ENCODE results near the gene TMEM217.

DNA sequence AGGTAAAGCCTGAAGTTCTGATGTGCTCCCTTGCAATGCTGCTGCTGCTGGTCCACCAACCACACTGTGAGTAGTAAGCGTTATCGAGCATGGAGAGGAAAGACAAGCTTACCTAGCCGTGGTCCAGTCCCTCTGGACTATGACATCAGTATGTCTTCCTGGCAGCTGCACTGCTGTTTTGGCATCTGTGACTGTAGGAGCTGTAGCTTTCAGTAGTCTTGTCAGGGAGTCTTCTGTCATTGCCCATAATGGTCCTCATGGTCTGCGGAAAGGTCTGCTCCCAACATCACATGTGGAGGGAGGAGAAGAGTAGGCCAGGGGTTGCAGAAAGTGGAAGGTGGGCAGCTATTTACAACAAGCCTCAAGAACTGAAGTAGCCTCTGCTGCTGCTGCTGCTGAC lies 26.8 kb upstream of the TMEM217 start:
- TF ChIP-seq MXI1 (IDR thresholded peaks at IDR 0.05; ENCODE audit: low read depth, low read length) (no peak), RXRA (IDR thresholded peaks at IDR 0.05; ENCODE audit: borderline replicate concordance, low read depth) (no peak), EP300 (IDR thresholded peaks at IDR 0.05; ENCODE audit: borderline replicate concordance in 1 of 2, low read depth in 1 of 2, low read length in 1 of 2) (no peak), RFX5 (IDR thresholded peaks at IDR 0.05; ENCODE audit: low read length) (no peak), RCOR1 (IDR thresholded peaks at IDR 0.05; ENCODE audit: low read length) (no peak), JUND (IDR thresholded peaks at IDR 0.05) (no peak)
- TF ChIP-seq, protein P1, sequence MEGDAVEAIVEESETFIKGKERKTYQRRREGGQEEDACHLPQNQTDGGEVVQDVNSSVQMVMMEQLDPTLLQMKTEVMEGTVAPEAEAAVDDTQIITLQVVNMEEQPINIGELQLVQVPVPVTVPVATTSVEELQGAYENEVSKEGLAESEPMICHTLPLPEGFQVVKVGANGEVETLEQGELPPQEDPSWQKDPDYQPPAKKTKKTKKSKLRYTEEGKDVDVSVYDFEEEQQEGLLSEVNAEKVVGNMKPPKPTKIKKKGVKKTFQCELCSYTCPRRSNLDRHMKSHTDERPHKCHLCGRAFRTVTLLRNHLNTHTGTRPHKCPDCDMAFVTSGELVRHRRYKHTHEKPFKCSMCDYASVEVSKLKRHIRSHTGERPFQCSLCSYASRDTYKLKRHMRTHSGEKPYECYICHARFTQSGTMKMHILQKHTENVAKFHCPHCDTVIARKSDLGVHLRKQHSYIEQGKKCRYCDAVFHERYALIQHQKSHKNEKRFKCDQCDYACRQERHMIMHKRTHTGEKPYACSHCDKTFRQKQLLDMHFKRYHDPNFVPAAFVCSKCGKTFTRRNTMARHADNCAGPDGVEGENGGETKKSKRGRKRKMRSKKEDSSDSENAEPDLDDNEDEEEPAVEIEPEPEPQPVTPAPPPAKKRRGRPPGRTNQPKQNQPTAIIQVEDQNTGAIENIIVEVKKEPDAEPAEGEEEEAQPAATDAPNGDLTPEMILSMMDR (IDR thresholded peaks at IDR 0.05), result no peak

Measured in SK-N-SH (cell line).